HepG2 (cell line): ENCODE measurements around the gene DCAF6. TPM values are rescaled to one million over a fixed set of nuclear protein-coding genes. Genes with fewer than 3 reads are reported as not detected.

Experiments used
- AKAP8 ChIP-seq: sonication (generic); formaldehyde crosslinking; IDR thresholded peaks from 2 replicates; pipeline ENCODE4 v1.5.1; 2020; ENCODE audit warnings: mild to moderate bottlenecking, missing genetic modification reagents
- BRCA1 ChIP-seq: sonication (generic); formaldehyde crosslinking; IDR thresholded peaks from 2 replicates; pipeline ENCODE4 v1.4.0; 2020; ENCODE audit warnings: missing genetic modification reagents
- CREM ChIP-seq, 2 experiments: sonication (generic) in 1 of 2; formaldehyde crosslinking in 1 of 2; IDR thresholded peaks; 2 replicates each; pipeline versions ENCODE4 v1.4.0 to v1.6.1; 2016 to 2020; ENCODE audit warnings: antibody characterized with exemption in 1 of 2, mild to moderate bottlenecking in 1 of 2, missing genetic modification reagents in 1 of 2
- DNMT3B ChIP-seq: conservative IDR thresholded peaks from 2 replicates; pipeline ENCODE4 v1.6.1; 2016; ENCODE audit warnings: missing biosample characterization, control low read depth
- FOXO1 ChIP-seq: sonication (generic); formaldehyde crosslinking; IDR thresholded peaks from 2 replicates; pipeline ENCODE4 v1.4.0; 2020; ENCODE audit warnings: missing genetic modification reagents
- HNRNPLL ChIP-seq: fragments of 200-400 bp; formaldehyde crosslinking; IDR thresholded peaks from 2 replicates; pipeline ENCODE4 v1.6.1; 2017; ENCODE audit warnings: mild to moderate bottlenecking, low read depth, low read length; ENCODE audit not compliant: poor library complexity, severe bottlenecking
- MEF2D ChIP-seq: sonication (generic); formaldehyde crosslinking; IDR thresholded peaks from 2 replicates; pipeline ENCODE4 v1.5.1; 2020; ENCODE audit warnings: mild to moderate bottlenecking, missing genetic modification reagents
- NBN ChIP-seq: fragments of 450-650 bp; conservative IDR thresholded peaks from 2 replicates; pipeline ENCODE4 v1.6.1; 2017
- NCOA2 ChIP-seq: sonication (generic); formaldehyde crosslinking; IDR thresholded peaks from 2 replicates; pipeline ENCODE4 v1.8.0; 2022; ENCODE audit warnings: inconsistent platforms
- NFE2L2 ChIP-seq: fragments of 150-350 bp; IDR thresholded peaks from 2 replicates; pipeline ENCODE4 v1.6.1; 2014; ENCODE audit warnings: low read length
- PAF1 ChIP-seq: IDR thresholded peaks from 2 replicates; pipeline ENCODE4 v1.6.1; 2016; ENCODE audit warnings: missing genetic modification reagents, missing compliant biosample characterization
- PRMT3 ChIP-seq: sonication (generic); formaldehyde crosslinking; IDR thresholded peaks from 2 replicates; pipeline ENCODE4 v1.8.1; 2022; ENCODE audit warnings: low read depth, mild to moderate bottlenecking, moderate library complexity, missing genetic modification reagents, borderline replicate concordance
- PRPF4 ChIP-seq: fragments of 200-400 bp; formaldehyde crosslinking; IDR thresholded peaks from 2 replicates; pipeline ENCODE4 v1.6.1; 2016; ENCODE audit warnings: low read length, low read depth; ENCODE audit not compliant: poor library complexity, severe bottlenecking
- PTBP1 ChIP-seq: fragments of 200-400 bp; formaldehyde crosslinking; IDR thresholded peaks from 2 replicates; pipeline ENCODE4 v1.6.1; 2018; ENCODE audit warnings: low read length, low read depth; ENCODE audit not compliant: poor library complexity, severe bottlenecking
- SOX5 ChIP-seq: IDR thresholded peaks from 2 replicates; pipeline ENCODE4 v1.6.1; 2016; ENCODE audit warnings: borderline replicate concordance
- SOX6 ChIP-seq, 2 experiments: fragments of 450-650 bp in 1 of 2; sonication (generic) in 1 of 2; formaldehyde crosslinking in 1 of 2; IDR thresholded peaks; 2 replicates each; pipeline versions ENCODE4 v1.4.0 to v1.6.1; 2017 to 2020; ENCODE audit warnings: antibody characterized with exemption in 1 of 2, mild to moderate bottlenecking in 1 of 2, missing genetic modification reagents in 1 of 2
- U2AF2 ChIP-seq: fragments of 200-400 bp; formaldehyde crosslinking; IDR thresholded peaks from 2 replicates; pipeline ENCODE4 v1.6.1; 2017; ENCODE audit warnings: low read depth, mild to moderate bottlenecking, low read length
- ZFP36L1 ChIP-seq: sonication (generic); formaldehyde crosslinking; IDR thresholded peaks from 2 replicates; pipeline ENCODE4 v1.8.0; 2022; ENCODE audit warnings: mild to moderate bottlenecking, missing genetic modification reagents, moderate library complexity
- ZNF205 ChIP-seq: IDR thresholded peaks from 2 replicates; pipeline ENCODE4 v1.6.1; 2018; ENCODE audit warnings: missing biosample characterization, missing genetic modification reagents
- ZNF234 ChIP-seq: sonication (generic); formaldehyde crosslinking; conservative IDR thresholded peaks from 2 replicates; pipeline ENCODE4 v1.5.1; 2020; ENCODE audit warnings: mild to moderate bottlenecking, missing genetic modification reagents
- ZNF34 ChIP-seq: sonication (generic); formaldehyde crosslinking; IDR thresholded peaks from 2 replicates; pipeline ENCODE4 v1.4.0; 2020; ENCODE audit warnings: mild to moderate bottlenecking, missing genetic modification reagents, borderline replicate concordance
- ZNF629 ChIP-seq: sonication (generic); formaldehyde crosslinking; conservative IDR thresholded peaks from 2 replicates; pipeline ENCODE4 v1.5.0; 2020; ENCODE audit warnings: missing genetic modification reagents
- ZNF660 ChIP-seq: sonication (generic); formaldehyde crosslinking; IDR thresholded peaks from 2 replicates; pipeline ENCODE4 v1.5.1; 2020; ENCODE audit warnings: mild to moderate bottlenecking, low read depth, missing genetic modification reagents, borderline replicate concordance
- ZNF75D ChIP-seq: sonication (generic); formaldehyde crosslinking; IDR thresholded peaks from 2 replicates; pipeline ENCODE4 v1.8.1; 2023; ENCODE audit warnings: missing genetic modification reagents, mild to moderate bottlenecking, borderline replicate concordance
- polyA plus RNA-seq, 8 experiments: library from polyadenylated mRNA; depleted of rRNA in 3 of 8; stranded (reverse) in 7 of 8; unstranded in 1 of 8; fragments of >200 nt; fragmentation: Illumina TruSeq in 4 of 8; extraction: Trizol in 4 of 8; gene quantifications; 2 replicates each; pipeline versions ENCODE4 v1.2.1 to v1.2.3, GENCODE V29; 2011 to 2016; ENCODE audit warnings: low read depth in 4 of 8, missing spikeins in 1 of 8, mixed read lengths in 1 of 8; ENCODE audit not compliant: insufficient read depth in 1 of 8
- total RNA-seq, 5 experiments: library from RNA; depleted of rRNA; stranded (reverse); fragments of >200 nt; fragmentation: Illumina TruSeq; extraction: Trizol; gene quantifications; 2 replicates each; pipeline ENCODE4 v1.2.3, GENCODE V29; 2016; ENCODE audit warnings: low read depth in 1 of 5
- TF ChIP-seq, protein P1 (sequence below), 2 experiments: fragments of 450-650 bp in 1 of 2; sonication (generic) in 1 of 2; formaldehyde crosslinking; IDR thresholded peaks; 2 replicates each; pipeline versions ENCODE4 v1.5.0 to v1.8.0; 2020 to 2022; ENCODE audit warnings: mild to moderate bottlenecking in 1 of 2, missing genetic modification reagents in 1 of 2
- TF ChIP-seq, protein P2 (sequence below): sonication (generic); formaldehyde crosslinking; IDR thresholded peaks from 2 replicates; pipeline ENCODE4 v1.8.0; 2023; ENCODE audit warnings: mild to moderate bottlenecking, missing genetic modification reagents

DCAF6 gene
- total and polyA plus RNA-seq, 2 of the 13 experiments (the other 11 are each of a cell fraction or from before 2014, with no cell fraction given): 24.7 to 33.7 TPM

DNA sequence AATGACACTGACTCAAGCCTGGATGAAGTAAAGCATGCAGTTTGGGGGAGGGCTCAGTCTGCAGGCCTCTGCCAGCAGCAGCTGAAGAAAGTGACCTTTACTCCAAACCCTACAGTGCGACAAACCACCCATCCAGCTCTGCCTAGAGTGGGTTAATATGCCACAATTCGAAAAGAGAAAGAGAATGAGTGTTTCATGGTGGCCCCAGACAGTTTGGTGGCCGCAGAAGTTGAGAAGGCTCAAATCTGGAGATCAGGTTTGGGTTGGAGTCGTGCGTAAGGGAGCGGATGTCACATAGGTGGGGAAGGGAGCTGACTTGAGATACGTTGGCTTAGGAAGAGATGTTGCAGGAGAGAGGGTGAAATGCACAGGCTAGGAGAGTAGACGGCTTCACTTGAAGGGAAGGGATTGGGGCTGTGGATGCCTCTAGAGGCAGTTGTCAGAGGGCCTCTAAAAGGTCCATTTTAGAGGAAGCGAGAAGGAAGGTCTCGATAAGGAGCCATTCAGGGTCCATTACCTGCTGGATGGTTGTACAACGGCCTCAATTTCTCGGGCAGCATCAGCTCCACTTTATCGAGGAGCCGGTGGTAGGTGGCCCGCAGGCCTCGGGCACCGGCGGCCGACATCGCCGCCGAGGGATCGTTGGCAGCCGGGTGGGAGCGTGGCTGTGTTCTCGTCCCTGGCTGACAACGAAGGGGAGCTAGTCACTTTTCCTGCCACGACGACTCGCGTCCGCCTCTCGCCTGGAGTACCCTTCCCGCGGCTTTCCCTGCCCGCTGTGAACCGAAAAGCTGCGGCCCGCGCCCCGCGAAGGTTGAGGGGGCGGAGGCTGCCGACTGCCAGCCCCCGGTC, 1.0 kb upstream of the DCAF6 start (continued):
- TF ChIP-seq SOX5 (CRISPR knock-in tag): no peak; the same call in 1 of the 2 replicates
- TF ChIP-seq, protein P1, sequence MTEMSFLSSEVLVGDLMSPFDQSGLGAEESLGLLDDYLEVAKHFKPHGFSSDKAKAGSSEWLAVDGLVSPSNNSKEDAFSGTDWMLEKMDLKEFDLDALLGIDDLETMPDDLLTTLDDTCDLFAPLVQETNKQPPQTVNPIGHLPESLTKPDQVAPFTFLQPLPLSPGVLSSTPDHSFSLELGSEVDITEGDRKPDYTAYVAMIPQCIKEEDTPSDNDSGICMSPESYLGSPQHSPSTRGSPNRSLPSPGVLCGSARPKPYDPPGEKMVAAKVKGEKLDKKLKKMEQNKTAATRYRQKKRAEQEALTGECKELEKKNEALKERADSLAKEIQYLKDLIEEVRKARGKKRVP (CRISPR knock-in tag; IDR thresholded peaks at IDR 0.05): no peak
- TF ChIP-seq DNMT3B (CRISPR knock-in tag): no peak
- no peak for TF ChIP-seq ZNF234 (CRISPR knock-in tag)
- no peak for TF ChIP-seq PTBP1
- TF ChIP-seq CREM (IDR thresholded peaks at IDR 0.05): peak; percentile 29; the same call in 1 of the 2 replicates
- TF ChIP-seq CREM (CRISPR knock-in tag; IDR thresholded peaks at IDR 0.05): no peak
- no peak for TF ChIP-seq AKAP8 (CRISPR knock-in tag)
- no peak for TF ChIP-seq HNRNPLL
- no peak for TF ChIP-seq BRCA1 (CRISPR knock-in tag)
- no peak; the same call in 1 of the 2 replicates for TF ChIP-seq ZNF205
- TF ChIP-seq ZNF660: no peak
- no peak for TF ChIP-seq ZNF75D (CRISPR knock-in tag)
- no peak for TF ChIP-seq NFE2L2
- TF ChIP-seq NCOA2 (CRISPR knock-in tag): no peak
- TF ChIP-seq ZNF34 (CRISPR knock-in tag): no peak
- no peak for TF ChIP-seq ZFP36L1 (CRISPR knock-in tag)
- TF ChIP-seq PRMT3: no peak
- TF ChIP-seq MEF2D (CRISPR knock-in tag): no peak
- no peak for TF ChIP-seq PRPF4
- TF ChIP-seq U2AF2: no peak
- TF ChIP-seq FOXO1: no peak
- TF ChIP-seq, protein P2, sequence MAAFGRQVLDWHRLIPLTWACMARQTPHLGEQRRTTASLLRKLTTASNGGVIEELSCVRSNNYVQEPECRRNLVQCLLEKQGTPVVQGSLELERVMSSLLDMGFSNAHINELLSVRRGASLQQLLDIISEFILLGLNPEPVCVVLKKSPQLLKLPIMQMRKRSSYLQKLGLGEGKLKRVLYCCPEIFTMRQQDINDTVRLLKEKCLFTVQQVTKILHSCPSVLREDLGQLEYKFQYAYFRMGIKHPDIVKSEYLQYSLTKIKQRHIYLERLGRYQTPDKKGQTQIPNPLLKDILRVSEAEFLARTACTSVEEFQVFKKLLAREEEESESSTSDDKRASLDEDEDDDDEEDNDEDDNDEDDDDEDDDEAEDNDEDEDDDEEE (CRISPR knock-in tag): no peak; the same call in 1 of the 2 replicates
- no peak for TF ChIP-seq PAF1 (CRISPR knock-in tag)
- no peak for TF ChIP-seq NBN
- TF ChIP-seq ZNF629: no peak
- TF ChIP-seq SOX6 (IDR thresholded peaks at IDR 0.05): no peak
- TF ChIP-seq SOX6 (CRISPR knock-in tag; IDR thresholded peaks at IDR 0.05): no peak; the same call in 1 of the 2 replicates
